Measurements from ENCODE around the gene LAMTOR2. TPM values are rescaled to one million over a fixed set of nuclear protein-coding genes. Genes with fewer than 3 reads are reported as not detected.

LAMTOR2 gene
- total and polyA plus RNA-seq, 2 experiments from 2014 or later, result 48.5 to 142 TPM

DNA sequence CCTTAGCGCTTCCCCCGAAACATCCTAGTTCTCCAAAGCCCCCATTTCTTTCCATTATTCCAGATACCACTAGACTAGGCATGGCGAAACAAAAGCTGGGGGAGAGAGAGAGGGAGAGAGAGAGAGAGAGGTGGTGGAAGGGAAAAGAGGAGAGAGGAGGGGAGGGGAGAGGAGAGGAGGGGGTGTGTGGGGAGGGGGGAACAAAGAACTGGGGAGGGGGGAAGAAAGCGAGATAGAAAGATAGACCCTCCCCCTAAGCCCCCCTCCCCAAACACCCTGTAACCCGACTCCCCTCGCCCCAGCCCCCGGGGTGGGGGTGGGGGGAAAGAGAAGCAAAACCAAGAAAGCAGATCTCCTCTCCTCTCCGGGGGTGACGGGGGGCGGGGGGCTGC, 27.3 kb downstream of the LAMTOR2 start:
- H3K4me2 ChIP-seq, result peak overlapping the region; percentile 88
- H3K9me3 ChIP-seq (ENCODE audit: low read depth), result no peaks in the 10 kb centered on the region
- peak overlapping the region; percentile 93 for H3K27ac ChIP-seq
- H3K4me1 ChIP-seq (ENCODE audit: insufficient read depth), result peaks cover 48% of the 10 kb centered on the region
- no peak for TF ChIP-seq EZH2 (IDR thresholded peaks at IDR 0.05; ENCODE audit: borderline replicate concordance)
- TF ChIP-seq EZH2phosphoT487 (IDR thresholded peaks at IDR 0.05; ENCODE audit: low read depth, severe bottlenecking, unreplicated experiment), result no peak
- TF ChIP-seq, protein P1, sequence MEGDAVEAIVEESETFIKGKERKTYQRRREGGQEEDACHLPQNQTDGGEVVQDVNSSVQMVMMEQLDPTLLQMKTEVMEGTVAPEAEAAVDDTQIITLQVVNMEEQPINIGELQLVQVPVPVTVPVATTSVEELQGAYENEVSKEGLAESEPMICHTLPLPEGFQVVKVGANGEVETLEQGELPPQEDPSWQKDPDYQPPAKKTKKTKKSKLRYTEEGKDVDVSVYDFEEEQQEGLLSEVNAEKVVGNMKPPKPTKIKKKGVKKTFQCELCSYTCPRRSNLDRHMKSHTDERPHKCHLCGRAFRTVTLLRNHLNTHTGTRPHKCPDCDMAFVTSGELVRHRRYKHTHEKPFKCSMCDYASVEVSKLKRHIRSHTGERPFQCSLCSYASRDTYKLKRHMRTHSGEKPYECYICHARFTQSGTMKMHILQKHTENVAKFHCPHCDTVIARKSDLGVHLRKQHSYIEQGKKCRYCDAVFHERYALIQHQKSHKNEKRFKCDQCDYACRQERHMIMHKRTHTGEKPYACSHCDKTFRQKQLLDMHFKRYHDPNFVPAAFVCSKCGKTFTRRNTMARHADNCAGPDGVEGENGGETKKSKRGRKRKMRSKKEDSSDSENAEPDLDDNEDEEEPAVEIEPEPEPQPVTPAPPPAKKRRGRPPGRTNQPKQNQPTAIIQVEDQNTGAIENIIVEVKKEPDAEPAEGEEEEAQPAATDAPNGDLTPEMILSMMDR (IDR thresholded peaks at IDR 0.05; ENCODE audit: poor library complexity), result no peak
- 0% methylated on average over 3 of the region's 10 CpGs for WGBS (ENCODE audit: low lambda C conversion rate, missing lambda C conversion rate)
- no peaks in the 10 kb centered on the region for H3K36me3 ChIP-seq (replicated peaks; ENCODE audit: insufficient read depth, low read depth)
- H4K20me1 ChIP-seq (ENCODE audit: insufficient read depth, poor library complexity, severe bottlenecking), result peaks cover 29% of the 10 kb centered on the region
- H3K4me3 ChIP-seq, result peak overlapping the region; percentile 73
- H3K79me2 ChIP-seq, result peaks cover 86% of the 10 kb centered on the region
- no peaks in the 10 kb centered on the region for H3K9me2 ChIP-seq (replicated peaks; ENCODE audit: insufficient read depth)
- DNase-seq (ENCODE audit: low spot score), result peak; percentile 55
- no peaks in the 10 kb centered on the region for H3K27me3 ChIP-seq
- H2AFZ ChIP-seq, result peak overlapping the region; percentile 92

DNA sequence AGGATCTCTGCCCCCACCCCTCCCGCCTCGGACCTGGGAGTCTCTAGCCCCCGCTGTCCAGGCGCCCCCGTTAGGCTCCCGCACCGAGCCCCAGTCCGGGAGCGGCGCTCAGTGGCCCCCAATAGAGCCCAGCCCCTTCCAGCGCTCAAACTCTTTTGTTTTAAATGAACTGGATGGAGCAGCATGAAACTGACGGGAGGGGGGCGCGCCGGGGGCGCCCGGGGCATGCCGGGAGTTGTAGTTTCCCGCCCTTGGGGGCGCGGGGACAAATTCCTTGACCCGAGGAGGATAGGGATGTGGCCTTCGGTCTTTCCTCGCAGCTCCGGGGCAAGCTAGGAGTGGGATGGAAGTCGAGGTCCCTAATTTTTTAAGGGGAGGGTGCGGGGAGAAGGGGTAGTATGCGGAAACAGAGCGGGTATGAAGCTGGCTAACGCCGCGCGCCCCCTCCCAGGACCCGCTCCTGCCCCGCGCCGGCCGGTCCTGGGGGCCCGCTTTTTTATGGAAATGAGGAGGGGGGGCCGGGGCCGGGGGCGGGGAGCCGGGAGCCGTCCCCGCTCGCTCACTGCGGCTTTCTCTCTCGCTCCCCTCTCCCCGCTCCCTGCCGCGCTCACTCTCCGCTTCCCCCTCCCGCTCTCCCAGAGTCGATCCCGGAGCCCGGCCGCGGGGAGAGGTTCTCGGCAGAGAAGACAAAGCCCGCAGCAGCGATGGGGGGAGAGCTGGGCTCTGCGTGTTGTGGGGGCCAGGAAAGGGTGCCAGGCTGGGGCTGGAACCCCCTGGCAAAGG, 27.9 kb downstream of the LAMTOR2 start, which contains the start of gene MEX3A:
TSS of gene MEX3A (minus strand) at position 157 of the 783 bp plus-strand sequence. CDS start 467 bp downstream, outside the sequence.
- no peak for TF ChIP-seq EZH2 (IDR thresholded peaks at IDR 0.05; ENCODE audit: borderline replicate concordance)
- TF ChIP-seq, protein P1 (IDR thresholded peaks at IDR 0.05; ENCODE audit: poor library complexity), result no peak
- Histone ChIP-seq H3K27me3 (no peaks in the 10 kb centered on the region), H3K27ac (peak within 1 kb of the TSS; percentile 93), H3K4me2 (peak within 1 kb of the TSS; percentile 88), H3K4me3 (peak within 1 kb of the TSS; percentile 91), H3K36me3 (replicated peaks; ENCODE audit: insufficient read depth, low read depth) (no peaks in the 10 kb centered on the region), H3K9me3 (ENCODE audit: low read depth) (no peaks in the 10 kb centered on the region), H3K4me1 (ENCODE audit: insufficient read depth) (peaks cover 54% of the 10 kb centered on the region), H3K79me2 (peaks cover 86% of the 10 kb centered on the region), H3K9me2 (replicated peaks; ENCODE audit: insufficient read depth) (no peaks in the 10 kb centered on the region), H4K20me1 (ENCODE audit: insufficient read depth, poor library complexity, severe bottlenecking) (peaks cover 26% of the 10 kb centered on the region), H2AFZ (peak within 1 kb of the TSS; percentile 92)
- 0% methylated on average over 12 of the region's 62 CpGs for WGBS (ENCODE audit: low lambda C conversion rate, missing lambda C conversion rate)
- DNase-seq (ENCODE audit: low spot score), result peak; percentile 91

DNA sequence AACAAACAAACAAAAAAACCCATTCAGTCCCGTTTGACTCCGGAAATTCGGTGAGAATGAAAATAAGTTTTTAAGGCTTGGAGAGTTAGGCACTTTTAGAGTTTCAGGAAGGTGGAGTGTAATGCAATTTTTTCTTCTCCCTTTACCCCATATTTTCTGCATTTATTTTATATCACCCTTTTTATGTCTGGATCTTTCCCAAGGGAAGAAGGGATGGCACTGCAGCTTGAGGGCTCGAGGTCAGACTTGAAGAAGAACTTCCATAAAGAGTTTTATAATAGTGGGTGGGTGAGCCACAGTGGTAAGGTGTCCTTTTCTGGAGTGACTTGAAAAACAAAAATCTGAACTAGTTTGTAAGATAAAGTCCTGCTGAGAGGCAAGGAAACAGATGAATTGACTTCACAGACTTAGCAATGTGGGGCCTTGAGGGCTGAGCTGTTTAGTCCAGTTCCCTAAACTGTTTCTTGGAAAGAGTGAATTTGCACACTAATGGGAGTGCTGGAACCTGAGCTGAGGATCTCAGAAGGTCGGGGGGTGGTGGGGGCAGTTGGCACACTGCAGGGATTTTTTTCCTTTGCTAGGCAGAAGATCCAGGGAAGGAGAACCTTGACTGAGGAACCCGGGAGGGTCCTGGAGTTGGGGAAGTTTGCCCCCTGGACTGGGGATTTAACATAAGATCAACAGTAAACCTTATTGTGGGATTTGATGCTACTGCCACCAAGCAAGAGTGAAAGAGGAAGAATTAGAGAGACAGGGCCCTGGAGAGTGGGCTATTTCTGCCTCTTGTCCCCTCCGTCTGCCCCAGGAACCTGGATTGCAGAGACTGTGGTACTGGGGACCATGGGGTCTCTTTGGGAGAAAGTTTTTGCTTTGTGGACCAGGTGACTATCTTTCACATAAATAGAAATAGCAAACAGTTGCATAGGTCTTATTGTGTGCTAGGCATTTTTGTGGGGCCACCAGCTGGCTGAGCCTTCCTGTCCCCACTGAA, 29.5 kb downstream of the LAMTOR2 start:
- no peaks in the 10 kb centered on the region for H3K27me3 ChIP-seq
- no peak overlapping the region for H2AFZ ChIP-seq
- H3K4me3 ChIP-seq, result peak overlapping the region; percentile 73
- peak overlapping the region; percentile 88 for H3K4me2 ChIP-seq
- H3K9me2 ChIP-seq (replicated peaks; ENCODE audit: insufficient read depth), result no peaks in the 10 kb centered on the region
- H3K9me3 ChIP-seq (ENCODE audit: low read depth), result no peaks in the 10 kb centered on the region
- H3K27ac ChIP-seq, result peak overlapping the region; percentile 93
- peaks cover 12% of the 10 kb centered on the region for H4K20me1 ChIP-seq (ENCODE audit: insufficient read depth, poor library complexity, severe bottlenecking)
- peaks cover 86% of the 10 kb centered on the region for H3K79me2 ChIP-seq
- no peak for DNase-seq (ENCODE audit: low spot score)
- 18% methylated on average over 7 of the region's 7 CpGs for WGBS (ENCODE audit: low lambda C conversion rate, missing lambda C conversion rate)
- TF ChIP-seq EZH2phosphoT487 (IDR thresholded peaks at IDR 0.05; ENCODE audit: low read depth, severe bottlenecking, unreplicated experiment) (no peak), EZH2 (IDR thresholded peaks at IDR 0.05; ENCODE audit: borderline replicate concordance) (no peak)
- TF ChIP-seq, protein P1 (IDR thresholded peaks at IDR 0.05; ENCODE audit: poor library complexity), result no peak
- H3K4me1 ChIP-seq (ENCODE audit: insufficient read depth), result peaks cover 49% of the 10 kb centered on the region
- no peaks in the 10 kb centered on the region for H3K36me3 ChIP-seq (replicated peaks; ENCODE audit: insufficient read depth, low read depth)
